ENCODE data around the gene MYL12B. TPM values are rescaled to one million over a fixed set of nuclear protein-coding genes. Genes with fewer than 3 reads are reported as not detected.
A peak's percentile ranks its signal among the peaks of the same experiment; 100 is the strongest.

Gene MYL12B
- polyA plus RNA-seq, 3 donors from 2014 or later, result 1,023 to 1,314 (median 1,183) TPM

- Mint-ChIP-seq H3K4me3 (no peak overlapping the region), H3K27ac (no peak overlapping the region), H3K36me3 (peaks cover 0 to 3% (median 0%) of the 10 kb centered on the region in 3 donors), H3K4me1 (no peaks in the 10 kb centered on the region), H3K27me3 (ENCODE audit: low read depth in 3 of 3) (peaks cover 0 to 5% (median 2%) of the 10 kb centered on the region in 3 donors), H3K9me3 (no peaks in the 10 kb centered on the region)
- no peak for DNase-seq
These were observed 37.7 kb upstream of the MYL12B start for GRCh38 chr18:3224223-3224622.

- H3K27me3 Mint-ChIP-seq (ENCODE audit: low read depth in 3 of 3), result peaks cover 0 to 5% (median 2%) of the 10 kb centered on the region in 3 donors
- H3K36me3 Mint-ChIP-seq, result peaks cover 0 to 3% (median 0%) of the 10 kb centered on the region in 3 donors
- H3K4me3 Mint-ChIP-seq, result no peak overlapping the region
- H3K9me3 Mint-ChIP-seq, result no peaks in the 10 kb centered on the region
- H3K4me1 Mint-ChIP-seq, result no peaks in the 10 kb centered on the region
- DNase-seq, result no peak
- H3K27ac Mint-ChIP-seq, result no peak overlapping the region
These were observed 36.3 kb upstream of the MYL12B start for GRCh38 chr18:3225588-3225987.

GRCh38 chr18:3226048-3226447, 35.9 kb upstream of the MYL12B start:
- Mint-ChIP-seq H3K36me3 (peaks cover 2 to 5% (median 4%) of the 10 kb centered on the region in 3 donors), H3K4me3 (no peak overlapping the region), H3K27me3 (ENCODE audit: low read depth in 3 of 3) (peaks cover 0 to 5% (median 2%) of the 10 kb centered on the region in 3 donors), H3K4me1 (no peaks in the 10 kb centered on the region), H3K27ac (no peak overlapping the region), H3K9me3 (no peaks in the 10 kb centered on the region)
- DNase-seq, result no peak

GRCh38 chr18:3230401-3231334, 31.3 kb upstream of the MYL12B start:
- H3K27me3 Mint-ChIP-seq (ENCODE audit: low read depth in 3 of 3), result peaks cover 0 to 2% (median 0%) of the 10 kb centered on the region in 3 donors
- peaks cover 4 to 7% (median 6%) of the 10 kb centered on the region in 3 donors for H3K36me3 Mint-ChIP-seq
- no peaks in the 10 kb centered on the region for H3K4me1 Mint-ChIP-seq
- H3K9me3 Mint-ChIP-seq, result no peaks in the 10 kb centered on the region
- H3K4me3 Mint-ChIP-seq, result no peak overlapping the region
- no peak for DNase-seq
- H3K27ac Mint-ChIP-seq, result no peak overlapping the region

GRCh38 chr18:3233004-3233403, 28.9 kb upstream of the MYL12B start:
- no peaks in the 10 kb centered on the region for H3K27me3 Mint-ChIP-seq (ENCODE audit: low read depth in 3 of 3)

GRCh38 chr18:3233433-3234168, 28.3 kb upstream of the MYL12B start:
- no peak overlapping the region for H3K4me3 Mint-ChIP-seq

More at GRCh38 chr18:3233004-3233403, 28.9 kb upstream of the MYL12B start:
- Mint-ChIP-seq H3K4me1 (no peaks in the 10 kb centered on the region), H3K27ac (no peak overlapping the region), H3K36me3 (peaks cover 4 to 6% (median 4%) of the 10 kb centered on the region in 3 donors), H3K4me3 (no peak overlapping the region), H3K9me3 (no peaks in the 10 kb centered on the region)
- no peak for DNase-seq

GRCh38 chr18:3234457-3234856, 27.5 kb upstream of the MYL12B start:
- Mint-ChIP-seq H3K27ac (no peak overlapping the region), H3K9me3 (no peaks in the 10 kb centered on the region), H3K36me3 (peaks cover 4 to 6% (median 4%) of the 10 kb centered on the region in 3 donors), H3K4me1 (peaks cover 0 to 6% of the 10 kb centered on the region in 2 donors), H3K27me3 (ENCODE audit: low read depth in 3 of 3) (no peaks in the 10 kb centered on the region), H3K4me3 (no peak overlapping the region)
- no peak for DNase-seq

More at GRCh38 chr18:3233433-3234168, 28.3 kb upstream of the MYL12B start:
- Mint-ChIP-seq H3K4me1 (no peaks in the 10 kb centered on the region), H3K27ac (no peak overlapping the region), H3K36me3 (peaks cover 4 to 6% (median 4%) of the 10 kb centered on the region in 3 donors), H3K27me3 (ENCODE audit: low read depth in 3 of 3) (no peaks in the 10 kb centered on the region), H3K9me3 (no peaks in the 10 kb centered on the region)
- DNase-seq, result no peak

- peaks cover 4 to 10% (median 9%) of the 10 kb centered on the region in 3 donors for H3K36me3 Mint-ChIP-seq
- no peak overlapping the region for H3K27ac Mint-ChIP-seq
- H3K27me3 Mint-ChIP-seq (ENCODE audit: low read depth in 3 of 3), result no peaks in the 10 kb centered on the region
- DNase-seq, result no peak
- peaks cover 0 to 6% of the 10 kb centered on the region in 2 donors for H3K4me1 Mint-ChIP-seq
- H3K4me3 Mint-ChIP-seq, result no peak overlapping the region
- no peaks in the 10 kb centered on the region for H3K9me3 Mint-ChIP-seq
These were observed 26.1 kb upstream of the MYL12B start for GRCh38 chr18:3235846-3236245.

- Mint-ChIP-seq H3K36me3 (peaks cover 0 to 7% (median 7%) of the 10 kb centered on the region in 3 donors), H3K27ac (no peak overlapping the region), H3K4me3 (no peak overlapping the region), H3K27me3 (ENCODE audit: low read depth in 3 of 3) (no peaks in the 10 kb centered on the region), H3K4me1 (peaks cover 0 to 6% of the 10 kb centered on the region in 2 donors), H3K9me3 (no peaks in the 10 kb centered on the region)
- DNase-seq, result no peak
These were observed 25.5 kb upstream of the MYL12B start for GRCh38 chr18:3236470-3236869.

GRCh38 chr18:3238742-3239141, 23.2 kb upstream of the MYL12B start:
- H3K9me3 Mint-ChIP-seq, result no peaks in the 10 kb centered on the region
- no peak overlapping the region for H3K4me3 Mint-ChIP-seq
- peak overlapping the region in 1 of 6 donors; percentile 51 for H3K27ac Mint-ChIP-seq
- peaks cover 0 to 13% of the 10 kb centered on the region in 2 donors for H3K4me1 Mint-ChIP-seq
- H3K27me3 Mint-ChIP-seq (ENCODE audit: low read depth in 3 of 3), result peaks cover 0 to 3% (median 0%) of the 10 kb centered on the region in 3 donors
- H3K36me3 Mint-ChIP-seq, result peaks cover 0 to 14% (median 7%) of the 10 kb centered on the region in 3 donors
- no peak for DNase-seq

GRCh38 chr18:3245185-3245564, 16.8 kb upstream of the MYL12B start:
- peaks cover under 1 to 20% (median 19%) of the 10 kb centered on the region in 3 donors for H3K36me3 Mint-ChIP-seq
- H3K4me1 Mint-ChIP-seq, result peaks cover 37 to 54% of the 10 kb centered on the region in 2 donors
- H3K27me3 Mint-ChIP-seq (ENCODE audit: low read depth in 3 of 3), result peaks cover 12 to 32% (median 30%) of the 10 kb centered on the region in 3 donors
- no peaks in the 10 kb centered on the region for H3K9me3 Mint-ChIP-seq
- peak overlapping the region; percentile 72 to 99 (median 98) for H3K27ac Mint-ChIP-seq
- H3K4me3 Mint-ChIP-seq, result peak overlapping the region; percentile 88 to 99 (median 96)
- no peak for DNase-seq

- H3K4me3 Mint-ChIP-seq, result peak overlapping the region; percentile 88 to 99 (median 96)
- peak overlapping the region; percentile 96 to 99 (median 99) for H3K27ac Mint-ChIP-seq
- H3K9me3 Mint-ChIP-seq, result no peaks in the 10 kb centered on the region
- peak; percentile 71 to 78 (median 76) for DNase-seq
- peaks cover 7 to 19% (median 18%) of the 10 kb centered on the region in 3 donors for H3K36me3 Mint-ChIP-seq
- H3K4me1 Mint-ChIP-seq, result peaks cover 44 to 63% of the 10 kb centered on the region in 2 donors
- H3K27me3 Mint-ChIP-seq (ENCODE audit: low read depth in 3 of 3), result peaks cover 12 to 32% (median 30%) of the 10 kb centered on the region in 3 donors
These were observed 15.9 kb upstream of the MYL12B start for GRCh38 chr18:3245853-3246634.

- Mint-ChIP-seq H3K4me1 (peaks cover 50 to 70% of the 10 kb centered on the region in 2 donors), H3K27me3 (ENCODE audit: low read depth in 3 of 3) (peaks cover 12 to 32% (median 30%) of the 10 kb centered on the region in 3 donors), H3K4me3 (peak overlapping the region; percentile 88 to 99 (median 96)), H3K36me3 (peaks cover 7 to 19% (median 18%) of the 10 kb centered on the region in 3 donors), H3K27ac (peak overlapping the region; percentile 96 to 99 (median 99)), H3K9me3 (no peaks in the 10 kb centered on the region)
- DNase-seq, result peak in 1 of 3 donors; percentile 20
These were observed 15.2 kb upstream of the MYL12B start for GRCh38 chr18:3246635-3247239.
